GM12801 (cell line): ENCODE measurements around the gene GPC5.

Experiments used
- TF ChIP-seq, protein P1 (sequence below): IDR thresholded peaks from one replicate; pipeline ENCODE4 v1.5.1; 2011; ENCODE audit warnings: control low read depth; ENCODE audit not compliant: insufficient read length; ENCODE audit errors: extremely low read depth

The GPC5 gene

DNA sequence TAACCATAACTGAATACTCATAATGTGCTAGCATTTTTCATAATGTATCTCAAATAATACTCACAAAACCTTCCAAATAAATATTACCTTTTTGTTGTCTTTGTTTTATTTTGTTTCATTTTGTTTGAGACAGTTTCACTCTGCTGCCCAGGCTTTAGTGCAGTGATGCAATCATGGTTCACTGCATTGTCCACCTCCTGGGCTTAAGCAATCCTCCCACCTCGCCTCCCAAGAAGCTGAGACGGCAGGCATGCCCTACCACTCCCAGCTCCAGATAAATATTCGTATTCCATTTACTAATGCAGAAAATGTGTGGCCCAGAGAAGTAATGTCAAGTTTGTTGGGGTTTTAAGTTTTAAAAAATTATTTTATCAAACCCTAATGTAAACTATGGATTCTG is 739.1 kb downstream of the GPC5 start:
- TF ChIP-seq, protein P1, sequence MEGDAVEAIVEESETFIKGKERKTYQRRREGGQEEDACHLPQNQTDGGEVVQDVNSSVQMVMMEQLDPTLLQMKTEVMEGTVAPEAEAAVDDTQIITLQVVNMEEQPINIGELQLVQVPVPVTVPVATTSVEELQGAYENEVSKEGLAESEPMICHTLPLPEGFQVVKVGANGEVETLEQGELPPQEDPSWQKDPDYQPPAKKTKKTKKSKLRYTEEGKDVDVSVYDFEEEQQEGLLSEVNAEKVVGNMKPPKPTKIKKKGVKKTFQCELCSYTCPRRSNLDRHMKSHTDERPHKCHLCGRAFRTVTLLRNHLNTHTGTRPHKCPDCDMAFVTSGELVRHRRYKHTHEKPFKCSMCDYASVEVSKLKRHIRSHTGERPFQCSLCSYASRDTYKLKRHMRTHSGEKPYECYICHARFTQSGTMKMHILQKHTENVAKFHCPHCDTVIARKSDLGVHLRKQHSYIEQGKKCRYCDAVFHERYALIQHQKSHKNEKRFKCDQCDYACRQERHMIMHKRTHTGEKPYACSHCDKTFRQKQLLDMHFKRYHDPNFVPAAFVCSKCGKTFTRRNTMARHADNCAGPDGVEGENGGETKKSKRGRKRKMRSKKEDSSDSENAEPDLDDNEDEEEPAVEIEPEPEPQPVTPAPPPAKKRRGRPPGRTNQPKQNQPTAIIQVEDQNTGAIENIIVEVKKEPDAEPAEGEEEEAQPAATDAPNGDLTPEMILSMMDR: no peak

DNA sequence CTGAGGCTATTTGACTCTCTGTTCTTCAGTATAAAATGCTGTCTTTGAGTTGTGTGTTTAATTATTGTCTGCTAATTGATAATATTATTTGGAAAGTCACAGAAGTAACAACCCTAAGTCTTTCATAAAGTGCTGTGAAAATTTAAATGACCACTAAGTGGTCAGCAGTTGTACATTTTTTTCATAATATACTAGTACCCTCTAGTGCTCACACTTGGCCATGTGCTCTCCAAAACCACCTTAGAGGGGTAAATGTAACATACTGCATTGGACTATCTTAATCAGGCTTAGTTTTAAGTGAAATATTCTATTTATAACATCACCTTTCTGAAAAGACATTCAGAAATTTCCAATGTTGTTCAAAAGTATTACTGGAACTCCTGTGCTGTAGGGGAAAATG is 745.3 kb downstream of the GPC5 start:
- TF ChIP-seq, protein P1: no peak

DNA sequence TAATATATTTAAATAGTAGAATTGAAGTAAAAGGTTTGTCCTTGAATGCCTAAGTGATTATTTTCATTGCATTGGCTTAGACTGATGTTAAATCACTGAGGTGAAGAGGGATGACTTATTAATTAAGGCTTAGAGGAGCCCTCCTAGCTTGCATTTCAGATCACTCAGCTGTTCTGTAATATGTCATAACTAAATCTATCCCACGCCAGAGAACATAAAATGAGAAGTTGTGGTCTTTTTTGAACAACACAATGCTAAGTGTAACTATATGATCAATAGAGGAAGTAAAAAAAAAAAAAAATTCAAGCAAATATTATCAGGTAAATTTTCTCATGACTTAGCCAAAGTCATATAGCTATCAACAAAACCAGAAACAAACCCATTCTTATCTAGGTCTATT is 752.2 kb downstream of the GPC5 start:
- TF ChIP-seq, protein P1: no peak

DNA sequence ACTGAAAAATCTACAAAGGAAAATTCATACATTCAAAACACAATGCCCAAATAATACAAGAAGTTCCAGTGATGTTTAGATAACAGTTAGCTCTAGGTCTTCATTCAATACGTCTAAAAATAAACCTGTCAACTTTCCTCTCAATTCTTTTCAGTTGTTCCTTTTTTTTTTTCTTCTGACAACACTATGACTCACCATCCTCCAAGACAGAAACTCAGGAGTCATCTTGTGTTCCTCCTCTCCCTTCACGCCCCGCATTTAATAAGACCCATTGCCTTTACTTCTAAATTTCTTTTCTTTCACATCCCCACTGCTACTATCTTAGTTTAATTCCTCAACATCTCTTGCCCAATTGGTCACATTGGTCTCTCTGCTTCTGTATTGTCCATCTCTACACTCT is 759.9 kb downstream of the GPC5 start:
- TF ChIP-seq, protein P1: no peak

DNA sequence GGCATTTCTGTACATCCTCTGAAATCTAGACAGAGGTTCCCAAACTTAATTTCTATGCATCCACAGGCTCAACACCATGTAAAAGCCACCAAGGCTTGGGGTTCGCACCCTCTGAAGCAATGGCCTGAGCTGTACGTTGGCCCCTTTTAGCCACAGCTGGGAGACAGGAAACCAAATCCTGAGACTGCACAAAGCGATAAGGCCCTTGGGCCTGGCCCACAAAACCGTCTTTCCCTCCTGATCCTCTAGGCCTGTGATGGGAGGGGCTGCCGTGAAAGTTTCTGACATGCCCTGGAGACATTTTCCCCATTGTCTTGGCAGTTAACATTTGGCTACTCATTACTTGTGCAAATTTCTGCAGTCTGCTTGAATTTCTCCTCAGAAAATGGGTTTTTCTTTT is 766.4 kb downstream of the GPC5 start:
- TF ChIP-seq, protein P1: no peak

DNA sequence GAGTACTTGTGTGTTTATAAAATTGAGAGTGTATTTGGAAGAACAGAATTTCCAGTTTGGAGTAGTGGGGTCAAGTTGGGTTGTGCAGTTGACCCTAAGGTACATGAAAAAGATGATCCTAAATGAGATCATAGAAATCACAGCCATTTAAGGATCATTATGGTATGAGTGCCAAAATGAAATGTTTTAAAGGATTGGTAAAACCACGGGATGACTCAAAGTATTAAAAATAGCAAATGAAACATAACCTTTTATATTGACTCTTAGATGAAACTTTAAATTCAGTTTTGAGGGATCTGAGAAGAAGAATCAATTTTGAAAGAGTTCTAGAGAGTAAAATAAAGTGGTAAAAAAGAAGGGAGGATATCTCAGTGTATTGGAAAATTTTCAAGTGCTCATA is 773.8 kb downstream of the GPC5 start:
- TF ChIP-seq, protein P1: no peak

DNA sequence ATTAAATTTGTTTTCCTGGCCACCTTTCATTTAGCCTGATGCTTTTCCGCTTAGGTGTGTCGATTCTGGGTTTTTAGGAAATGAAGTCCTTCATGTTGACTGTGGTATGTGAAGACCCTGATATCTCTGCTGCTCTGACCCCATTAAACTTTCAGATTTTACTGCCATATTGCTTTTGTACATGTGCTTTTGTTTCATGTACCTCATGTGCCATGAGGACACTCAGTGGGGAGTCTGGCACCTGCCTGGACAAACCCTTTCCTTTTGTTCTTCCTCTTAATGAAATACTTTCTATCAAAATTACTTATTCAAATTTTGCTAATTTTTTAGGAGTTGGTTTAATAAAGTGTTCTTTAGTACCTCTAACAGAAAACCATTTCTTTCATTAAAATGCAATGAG is 774.8 kb downstream of the GPC5 start:
- TF ChIP-seq, protein P1: no peak

DNA sequence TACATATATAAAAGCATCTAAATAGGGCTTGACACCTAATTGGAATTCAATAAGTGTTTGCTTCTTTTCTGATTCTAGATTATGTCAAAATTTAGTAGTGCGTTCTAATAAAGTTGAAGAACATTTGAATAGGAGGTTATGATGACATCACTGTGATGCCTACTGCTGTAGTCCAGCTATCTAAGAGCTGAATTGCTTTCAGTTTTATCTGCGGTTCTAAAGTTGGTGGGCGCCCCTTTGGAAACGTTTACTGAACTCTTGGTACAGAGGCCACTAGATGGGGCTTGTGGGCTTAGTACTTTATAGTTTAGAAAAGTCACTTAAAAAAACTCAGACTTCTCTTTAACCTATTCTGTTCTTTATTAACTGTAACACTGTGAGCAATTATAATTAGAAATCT is 776.9 kb downstream of the GPC5 start:
- TF ChIP-seq, protein P1: no peak
